Measurements from ENCODE around the gene SCNM1.

Gene SCNM1

GRCh38 chr1:151189637-151190445 is 23.9 kb downstream of the SCNM1 start, which contains the start of gene VPS72 (continued):
- no peak for TF ChIP-seq BCL11A (tag by site-specific recombination; IDR thresholded peaks at IDR 0.05; ENCODE audit: low read depth)
- peak; percentile 52; the same call in 1 of the 2 replicates for TF ChIP-seq ZSCAN30 (tag by site-specific recombination; IDR thresholded peaks at IDR 0.05)
- TF ChIP-seq PRDM6 (tag by site-specific recombination; IDR thresholded peaks at IDR 0.05): no peak
- peak; percentile 90 for TF ChIP-seq ZNF366 (tag by site-specific recombination; conservative IDR thresholded peaks at IDR 0.05)
- peak; percentile 97 for TF ChIP-seq ZBTB6 (tag by site-specific recombination; IDR thresholded peaks at IDR 0.05)
- TF ChIP-seq ZNF350 (tag by site-specific recombination; IDR thresholded peaks at IDR 0.05): no peak
- peak; percentile 92 for TF ChIP-seq ZNF561 (tag by site-specific recombination; IDR thresholded peaks at IDR 0.05; ENCODE audit: borderline replicate concordance)
- peak; percentile 62 for TF ChIP-seq PRDM10 (tag by site-specific recombination; IDR thresholded peaks at IDR 0.05)
- TF ChIP-seq BCL11B (tag by site-specific recombination; IDR thresholded peaks at IDR 0.05; ENCODE audit: low read depth): no peak
- no peak for TF ChIP-seq ZNF791 (tag by site-specific recombination; IDR thresholded peaks at IDR 0.05)
- TF ChIP-seq ZBTB49 (tag by site-specific recombination; IDR thresholded peaks at IDR 0.05; ENCODE audit: low read depth): no peak
- 0 out of 2 replicates have a peak, but pooled peaks have one; percentile 25 for TF ChIP-seq ZSCAN5A (tag by site-specific recombination; IDR thresholded peaks at IDR 0.05)
- TF ChIP-seq ZNF132 (tag by site-specific recombination; IDR thresholded peaks at IDR 0.05; ENCODE audit: borderline replicate concordance): no peak
- TF ChIP-seq ZNF174 (tag by site-specific recombination; IDR thresholded peaks at IDR 0.05): no peak
- TF ChIP-seq ZNF701 (tag by site-specific recombination; IDR thresholded peaks at IDR 0.05): no peak
- TF ChIP-seq ZEB2 (tag by site-specific recombination; IDR thresholded peaks at IDR 0.05): peak; percentile 92
- peak; percentile 90 for TF ChIP-seq ZNF394 (tag by site-specific recombination; IDR thresholded peaks at IDR 0.05; ENCODE audit: borderline replicate concordance)
- no peak for TF ChIP-seq ZNF654 (tag by site-specific recombination; IDR thresholded peaks at IDR 0.05; ENCODE audit: low read depth)
- TF ChIP-seq ZNF610 (tag by site-specific recombination; IDR thresholded peaks at IDR 0.05; ENCODE audit: borderline replicate concordance): no peak
- no peak for TF ChIP-seq ZNF548 (tag by site-specific recombination; IDR thresholded peaks at IDR 0.05)
- peak; percentile 89 for TF ChIP-seq ZNF76 (tag by site-specific recombination; IDR thresholded peaks at IDR 0.05; ENCODE audit: borderline replicate concordance, low read depth)
- no peak for TF ChIP-seq ZNF530 (tag by site-specific recombination; IDR thresholded peaks at IDR 0.05; ENCODE audit: low read depth)
- TF ChIP-seq ZNF18 (tag by site-specific recombination; IDR thresholded peaks at IDR 0.05): 0 out of 2 replicates have a peak, but pooled peaks have one; percentile 19
- no peak for TF ChIP-seq ZNF777 (tag by site-specific recombination; IDR thresholded peaks at IDR 0.05; ENCODE audit: borderline replicate concordance)
- peak; percentile 95 for TF ChIP-seq ELK4 (IDR thresholded peaks at IDR 0.05; ENCODE audit: borderline replicate concordance, low read depth, low read length)

All from HEK293 (cell line).